ENCODE results near the gene PLA2G7.
A peak's percentile ranks its signal among the peaks of the same experiment; 100 is the strongest.

Gene PLA2G7

DNA sequence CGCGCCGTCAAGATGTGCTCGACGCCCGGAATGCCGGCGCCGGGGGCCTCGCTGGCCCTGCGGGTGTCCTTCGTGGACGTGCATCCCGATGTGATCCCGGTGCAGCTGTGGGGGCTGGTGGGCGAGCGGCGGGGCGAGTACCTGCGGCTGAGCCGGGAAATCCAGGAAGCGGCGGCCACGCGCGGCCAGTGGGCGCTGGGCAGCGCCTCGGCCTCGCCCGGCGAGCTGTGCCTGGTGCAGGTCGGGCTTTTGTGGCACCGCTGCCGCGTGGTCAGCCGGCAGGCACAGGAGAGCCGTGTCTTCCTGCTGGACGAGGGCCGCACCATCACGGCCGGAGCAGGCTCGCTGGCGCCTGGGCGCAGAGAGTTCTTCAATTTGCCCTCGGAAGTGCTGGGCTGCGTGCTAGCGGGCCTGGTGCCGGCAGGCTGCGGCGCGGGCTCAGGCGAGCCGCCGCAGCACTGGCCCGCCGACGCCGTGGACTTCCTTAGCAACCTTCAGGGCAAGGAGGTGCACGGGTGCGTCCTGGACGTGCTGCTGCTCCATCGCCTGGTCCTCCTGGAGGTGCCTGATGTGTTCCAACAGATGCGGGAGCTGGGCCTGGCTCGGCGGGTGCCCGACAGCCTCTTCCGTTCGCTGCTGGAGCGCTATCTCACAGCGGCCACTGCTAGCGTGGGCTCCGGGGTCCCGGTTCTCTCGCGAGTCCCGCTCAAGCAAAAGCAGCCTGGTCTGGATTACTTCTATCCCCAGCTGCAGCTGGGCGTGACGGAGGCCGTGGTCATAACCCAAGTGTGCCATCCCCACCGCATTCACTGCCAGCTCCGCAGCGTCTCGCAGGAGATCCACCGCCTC is 46.8 kb downstream of the PLA2G7 start:
- no peak for DNase-seq

- no peak for DNase-seq
Measured at GRCh38 chr6:46687619-46688097, 47.5 kb downstream of the PLA2G7 start, which contains the start of gene TDRD6. TDRD6 (plus strand) TSS chr6:46687885; CDS start chr6:46688129, 244 bp downstream.

DNA sequence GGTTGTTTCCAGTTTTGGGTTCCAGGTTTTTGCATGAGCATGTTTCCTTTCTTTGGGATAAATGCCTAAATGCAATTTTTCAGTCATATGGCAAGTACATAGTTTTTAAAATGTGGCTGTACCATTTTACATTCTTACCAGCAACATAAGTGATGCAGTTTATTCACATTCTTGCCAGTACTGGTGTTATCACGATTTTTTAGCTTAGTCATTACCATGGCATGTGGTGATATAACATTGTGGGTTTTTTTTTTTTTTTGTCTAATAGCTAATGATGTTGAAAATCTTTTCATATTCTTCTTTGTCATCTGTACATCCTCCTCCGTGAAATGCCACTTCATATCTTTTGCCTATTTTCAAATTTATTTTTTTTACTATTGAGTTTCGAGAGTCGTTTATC is 50.4 kb downstream of the PLA2G7 start:
- DNase-seq: no peak

GRCh38 chr6:46677314-46677654 is 57.9 kb downstream of the PLA2G7 start:
- peak; percentile 1 for DNase-seq

DNA sequence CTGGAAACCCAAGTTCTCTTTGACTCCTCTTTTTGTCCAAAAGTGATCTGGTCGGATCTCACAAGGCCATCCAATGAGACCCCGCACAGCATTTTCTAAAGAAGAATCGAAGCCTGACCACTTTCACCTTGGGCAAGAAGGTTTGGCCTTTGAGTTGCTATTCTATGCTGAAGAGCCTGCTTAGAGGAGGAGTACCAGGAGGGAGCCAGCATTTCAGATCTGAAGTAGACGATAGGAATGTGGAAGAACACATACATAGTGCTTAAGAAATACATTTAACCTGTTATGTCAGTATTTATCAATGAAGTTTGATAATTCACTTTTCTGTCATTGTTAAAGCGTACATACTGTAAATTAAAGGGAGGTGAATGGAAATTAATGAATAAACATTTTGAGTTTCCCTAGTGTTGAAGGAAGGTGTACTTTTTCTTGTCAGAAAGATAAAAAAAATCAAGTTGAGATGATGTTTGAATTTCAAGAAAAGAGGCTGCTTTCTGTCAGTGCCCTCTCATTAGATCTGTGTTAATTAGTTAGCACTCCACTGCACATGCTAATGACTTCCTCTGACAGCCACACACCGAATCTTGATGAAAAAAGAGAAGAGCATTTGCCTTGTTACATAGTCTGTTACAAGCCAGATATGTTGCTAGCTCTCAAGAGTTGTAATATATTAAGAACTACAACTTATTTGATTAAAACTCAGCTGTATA is 58.4 kb downstream of the PLA2G7 start:
- DNase-seq: no peak

GRCh38 chr6:46674410-46674809 is 60.8 kb downstream of the PLA2G7 start:
- no peak for DNase-seq

DNA sequence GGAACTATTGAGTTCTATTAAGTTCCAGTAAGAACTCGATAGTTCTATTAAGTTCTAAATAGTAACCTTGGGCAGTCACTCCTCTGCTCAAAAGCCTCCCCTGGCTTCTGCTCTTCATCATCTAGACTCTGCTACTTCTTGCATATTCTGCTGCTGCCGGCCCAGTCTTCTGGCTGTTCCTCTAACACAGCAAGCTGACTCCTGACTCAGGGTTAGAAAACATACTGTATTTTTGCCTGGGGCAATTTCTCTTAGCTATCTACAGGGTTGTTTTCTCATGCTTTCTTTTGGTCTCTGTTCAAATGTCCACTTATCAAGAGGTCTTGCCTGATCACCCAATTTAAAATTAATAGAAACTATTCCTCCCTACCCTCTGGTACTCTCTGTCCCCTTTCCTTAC is 67.8 kb downstream of the PLA2G7 start:
- DNase-seq: no peak

GRCh38 chr6:46661483-46661882 is 73.7 kb downstream of the PLA2G7 start:
- no peak for DNase-seq

GRCh38 chr6:46657642-46658041 is 77.5 kb downstream of the PLA2G7 start:
- no peak for DNase-seq

DNA sequence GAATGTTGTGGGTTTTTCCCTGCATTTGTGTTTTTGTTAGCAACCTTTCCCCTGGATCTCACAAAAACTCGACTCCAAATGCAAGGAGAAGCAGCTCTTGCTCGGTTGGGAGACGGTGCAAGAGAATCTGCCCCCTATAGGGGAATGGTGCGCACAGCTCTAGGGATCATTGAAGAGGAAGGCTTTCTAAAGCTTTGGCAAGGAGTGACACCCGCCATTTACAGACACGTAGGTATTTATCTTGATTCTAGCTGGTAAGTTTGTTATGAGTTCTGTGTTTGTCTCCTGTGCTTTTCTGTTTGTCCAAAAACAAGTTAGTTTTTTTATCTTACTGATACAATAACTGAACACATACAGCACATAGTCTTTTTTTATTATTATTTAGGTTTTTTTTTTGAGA is 79.4 kb downstream of the PLA2G7 start:
- DNase-seq: no peak

Data from NCI-H2171 treated with DMSO at 0.1 percent for 48 hours (cell line).